ENCODE results near the gene APEH.

DNA sequence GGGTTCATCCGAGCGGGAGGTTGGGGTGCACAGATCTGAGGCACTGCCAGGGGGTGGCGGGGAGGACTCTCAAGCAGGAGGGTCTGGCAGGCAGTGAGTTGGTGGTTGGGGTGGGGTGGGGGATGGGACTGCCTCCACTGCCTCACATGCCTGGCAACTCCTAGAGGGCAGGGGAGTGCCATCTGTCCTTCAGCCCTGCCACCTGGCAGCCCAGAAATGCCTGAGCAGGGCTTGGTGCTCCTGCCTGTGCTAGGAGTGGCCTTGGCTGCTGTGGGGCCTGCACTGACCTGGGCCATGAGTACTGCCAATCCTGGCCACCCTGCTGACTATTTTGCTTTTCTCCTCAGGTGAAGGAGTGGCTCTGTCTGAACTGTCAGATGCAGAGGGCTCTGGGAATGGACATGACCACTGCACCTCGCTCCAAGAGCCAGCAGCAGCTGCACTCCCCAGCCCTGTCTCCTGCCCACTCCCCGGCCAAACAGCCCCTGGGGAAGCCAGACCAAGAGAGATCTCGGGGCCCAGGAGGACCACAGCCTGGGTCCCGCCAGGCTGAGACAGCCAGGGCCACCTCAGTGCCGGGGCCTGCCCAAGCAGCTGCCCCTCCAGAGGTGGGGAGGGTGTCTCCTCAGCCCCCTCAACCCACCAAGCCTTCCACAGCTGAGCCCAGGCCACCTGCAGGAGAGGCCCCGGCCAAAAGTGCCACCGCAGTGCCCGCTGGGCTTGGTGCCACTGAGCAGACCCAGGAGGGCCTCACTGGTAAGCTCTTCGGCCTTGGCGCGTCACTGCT is 32.0 kb upstream of the APEH start:
- TF ChIP-seq, protein P1, sequence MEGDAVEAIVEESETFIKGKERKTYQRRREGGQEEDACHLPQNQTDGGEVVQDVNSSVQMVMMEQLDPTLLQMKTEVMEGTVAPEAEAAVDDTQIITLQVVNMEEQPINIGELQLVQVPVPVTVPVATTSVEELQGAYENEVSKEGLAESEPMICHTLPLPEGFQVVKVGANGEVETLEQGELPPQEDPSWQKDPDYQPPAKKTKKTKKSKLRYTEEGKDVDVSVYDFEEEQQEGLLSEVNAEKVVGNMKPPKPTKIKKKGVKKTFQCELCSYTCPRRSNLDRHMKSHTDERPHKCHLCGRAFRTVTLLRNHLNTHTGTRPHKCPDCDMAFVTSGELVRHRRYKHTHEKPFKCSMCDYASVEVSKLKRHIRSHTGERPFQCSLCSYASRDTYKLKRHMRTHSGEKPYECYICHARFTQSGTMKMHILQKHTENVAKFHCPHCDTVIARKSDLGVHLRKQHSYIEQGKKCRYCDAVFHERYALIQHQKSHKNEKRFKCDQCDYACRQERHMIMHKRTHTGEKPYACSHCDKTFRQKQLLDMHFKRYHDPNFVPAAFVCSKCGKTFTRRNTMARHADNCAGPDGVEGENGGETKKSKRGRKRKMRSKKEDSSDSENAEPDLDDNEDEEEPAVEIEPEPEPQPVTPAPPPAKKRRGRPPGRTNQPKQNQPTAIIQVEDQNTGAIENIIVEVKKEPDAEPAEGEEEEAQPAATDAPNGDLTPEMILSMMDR (IDR thresholded peaks at IDR 0.05; ENCODE audit: low read length) = no peak
- TF ChIP-seq EZH2 (IDR thresholded peaks at IDR 0.05; ENCODE audit: borderline replicate concordance, low read length) = no peak

Data from OCI-LY1 (cell line).